ENCODE measurements around the gene EHD1. TPM values are rescaled to one million over a fixed set of nuclear protein-coding genes. Genes with fewer than 3 reads are reported as not detected.

The EHD1 gene
- total RNA-seq, 1 experiment from 2014 or later, result 340 TPM

DNA sequence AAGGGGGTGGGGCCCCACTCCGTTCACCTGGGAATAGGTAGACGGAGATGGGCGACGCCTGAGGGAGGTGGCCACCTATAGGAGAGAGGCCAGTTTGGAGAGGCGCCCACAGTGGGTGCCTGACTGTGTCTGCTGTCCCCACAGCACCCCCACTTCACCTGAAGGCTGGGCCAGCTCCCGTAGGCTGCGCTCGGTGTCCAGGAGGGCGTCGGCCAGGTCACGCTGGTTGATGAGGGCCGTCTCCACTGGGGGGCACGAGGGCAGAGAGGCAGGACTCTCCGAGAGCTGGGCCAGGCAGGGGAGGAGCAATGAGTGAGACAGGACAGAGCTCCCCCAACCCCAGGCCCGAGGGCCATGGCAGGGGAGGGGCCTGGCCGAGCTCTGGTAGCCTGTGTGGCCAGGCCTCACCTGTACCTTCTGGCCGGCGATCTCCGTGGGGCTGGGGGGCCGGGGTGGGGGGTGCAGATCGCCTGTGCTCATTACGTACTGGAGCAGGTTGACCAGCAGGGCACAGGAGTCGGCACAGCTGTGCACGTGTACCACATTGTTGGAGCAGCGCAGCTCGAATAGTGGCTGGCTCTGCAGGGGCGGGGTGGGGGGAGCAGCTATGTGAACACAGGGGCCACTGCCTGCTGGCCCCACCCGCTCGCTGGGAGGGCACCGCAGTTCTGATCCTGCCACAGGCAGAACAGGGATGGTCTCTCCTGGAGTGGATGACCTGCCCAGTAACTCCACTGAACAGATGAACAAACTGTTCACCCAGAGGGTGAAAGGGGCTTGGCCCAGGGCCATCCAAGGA lies 23.9 kb upstream of the EHD1 start:
- H4K20me1 ChIP-seq (ENCODE audit: low read length), result no peaks in the 10 kb centered on the region
- TF ChIP-seq EZH2phosphoT487 (IDR thresholded peaks at IDR 0.05; ENCODE audit: borderline replicate concordance, low read length), result no peak
- no peak for TF ChIP-seq EZH2 (IDR thresholded peaks at IDR 0.05; ENCODE audit: low read length, unreplicated experiment)
- TF ChIP-seq, protein P1, sequence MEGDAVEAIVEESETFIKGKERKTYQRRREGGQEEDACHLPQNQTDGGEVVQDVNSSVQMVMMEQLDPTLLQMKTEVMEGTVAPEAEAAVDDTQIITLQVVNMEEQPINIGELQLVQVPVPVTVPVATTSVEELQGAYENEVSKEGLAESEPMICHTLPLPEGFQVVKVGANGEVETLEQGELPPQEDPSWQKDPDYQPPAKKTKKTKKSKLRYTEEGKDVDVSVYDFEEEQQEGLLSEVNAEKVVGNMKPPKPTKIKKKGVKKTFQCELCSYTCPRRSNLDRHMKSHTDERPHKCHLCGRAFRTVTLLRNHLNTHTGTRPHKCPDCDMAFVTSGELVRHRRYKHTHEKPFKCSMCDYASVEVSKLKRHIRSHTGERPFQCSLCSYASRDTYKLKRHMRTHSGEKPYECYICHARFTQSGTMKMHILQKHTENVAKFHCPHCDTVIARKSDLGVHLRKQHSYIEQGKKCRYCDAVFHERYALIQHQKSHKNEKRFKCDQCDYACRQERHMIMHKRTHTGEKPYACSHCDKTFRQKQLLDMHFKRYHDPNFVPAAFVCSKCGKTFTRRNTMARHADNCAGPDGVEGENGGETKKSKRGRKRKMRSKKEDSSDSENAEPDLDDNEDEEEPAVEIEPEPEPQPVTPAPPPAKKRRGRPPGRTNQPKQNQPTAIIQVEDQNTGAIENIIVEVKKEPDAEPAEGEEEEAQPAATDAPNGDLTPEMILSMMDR (conservative IDR thresholded peaks at IDR 0.05; ENCODE audit: low read depth, low read length), result no peak
- no peaks in the 10 kb centered on the region for H3F3A ChIP-seq (ENCODE audit: low read length, unreplicated experiment)
- H3K9me3 ChIP-seq (ENCODE audit: low read length), result no peaks in the 10 kb centered on the region
- H3K4me1 ChIP-seq (ENCODE audit: insufficient read depth, low read length), result peaks cover 7% of the 10 kb centered on the region; the same call in 1 of the 2 replicates
- DNase-seq, result no peak
- ChIA-PET POLR2A (ENCODE audit: unreplicated experiment) (no interaction called here), CTCF (no interaction called here)
- no peaks in the 10 kb centered on the region for H3K79me2 ChIP-seq (ENCODE audit: low read length)
- H3K4me3 ChIP-seq (ENCODE audit: low read length), result no peak overlapping the region
- H3K4me2 ChIP-seq (ENCODE audit: low read length), result no peak overlapping the region
- H2AFZ ChIP-seq (ENCODE audit: low read length), result no peak overlapping the region
- no TSS peak for BruUV-seq (replicated peaks)
- H3K9me2 ChIP-seq (replicated peaks; ENCODE audit: low read length), result no peaks in the 10 kb centered on the region
- intact Hi-C loops (cut with micrococcal nuclease), result no loop called here
- no peak for ATAC-seq
- no peak overlapping the region for H3K9ac ChIP-seq (ENCODE audit: low read length)
- peaks cover 23% of the 10 kb centered on the region for H3K36me3 ChIP-seq (ENCODE audit: low read depth, low read length)
- H3K27me3 ChIP-seq (ENCODE audit: low read length), result no peaks in the 10 kb centered on the region
- no peak overlapping the region for H3K27ac ChIP-seq (ENCODE audit: low read length)

DNA sequence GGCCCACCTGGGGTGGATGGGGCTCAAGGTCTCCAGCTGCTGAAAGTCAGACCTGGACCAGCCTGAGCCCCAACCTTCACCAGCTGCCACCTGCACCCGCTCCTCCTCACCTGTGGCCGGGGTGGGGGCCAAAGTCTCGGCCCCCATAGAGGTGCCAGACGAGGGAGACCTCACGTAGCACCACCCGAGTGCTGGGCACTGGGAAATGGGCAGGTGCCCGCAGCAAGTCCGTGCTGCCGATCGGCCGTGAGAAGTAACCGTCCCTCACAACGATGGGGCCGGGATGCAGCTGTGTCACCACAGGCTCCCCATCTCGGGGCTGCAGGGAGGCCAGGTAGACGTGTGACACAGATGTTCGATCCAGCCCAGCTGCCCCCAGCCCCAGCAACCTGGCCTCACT lies 22.4 kb upstream of the EHD1 start:
- DNase-seq (no peak), ATAC-seq (no peak)
- peaks cover 7% of the 10 kb centered on the region; the same call in 1 of the 2 replicates for H3K4me1 ChIP-seq (ENCODE audit: insufficient read depth, low read length)
- no peaks in the 10 kb centered on the region for H3K27me3 ChIP-seq (ENCODE audit: low read length)
- no peak overlapping the region for H3K4me3 ChIP-seq (ENCODE audit: low read length)
- CTCF ChIA-PET, result no interaction called here
- POLR2A ChIA-PET (ENCODE audit: unreplicated experiment), result no interaction called here
- no peak overlapping the region for H3K9ac ChIP-seq (ENCODE audit: low read length)
- no peaks in the 10 kb centered on the region for H4K20me1 ChIP-seq (ENCODE audit: low read length)
- H3K36me3 ChIP-seq (ENCODE audit: low read depth, low read length), result peaks cover 19% of the 10 kb centered on the region
- peak overlapping the region; percentile 21; the same call in 1 of the 2 replicates for H3K27ac ChIP-seq (ENCODE audit: low read length)
- H3K4me2 ChIP-seq (ENCODE audit: low read length), result no peak overlapping the region
- no peaks in the 10 kb centered on the region for H3K9me2 ChIP-seq (replicated peaks; ENCODE audit: low read length)
- H3K79me2 ChIP-seq (ENCODE audit: low read length), result no peaks in the 10 kb centered on the region
- TF ChIP-seq EZH2 (IDR thresholded peaks at IDR 0.05; ENCODE audit: low read length, unreplicated experiment) (no peak), EZH2phosphoT487 (IDR thresholded peaks at IDR 0.05; ENCODE audit: borderline replicate concordance, low read length) (no peak)
- TF ChIP-seq, protein P1 (conservative IDR thresholded peaks at IDR 0.05; ENCODE audit: low read depth, low read length), result no peak
- no peaks in the 10 kb centered on the region for H3K9me3 ChIP-seq (ENCODE audit: low read length)
- intact Hi-C loops (cut with micrococcal nuclease), result no loop called here
- no peaks in the 10 kb centered on the region for H3F3A ChIP-seq (ENCODE audit: low read length, unreplicated experiment)
- no peak overlapping the region for H2AFZ ChIP-seq (ENCODE audit: low read length)
- BruUV-seq (replicated peaks), result no TSS peak

DNA sequence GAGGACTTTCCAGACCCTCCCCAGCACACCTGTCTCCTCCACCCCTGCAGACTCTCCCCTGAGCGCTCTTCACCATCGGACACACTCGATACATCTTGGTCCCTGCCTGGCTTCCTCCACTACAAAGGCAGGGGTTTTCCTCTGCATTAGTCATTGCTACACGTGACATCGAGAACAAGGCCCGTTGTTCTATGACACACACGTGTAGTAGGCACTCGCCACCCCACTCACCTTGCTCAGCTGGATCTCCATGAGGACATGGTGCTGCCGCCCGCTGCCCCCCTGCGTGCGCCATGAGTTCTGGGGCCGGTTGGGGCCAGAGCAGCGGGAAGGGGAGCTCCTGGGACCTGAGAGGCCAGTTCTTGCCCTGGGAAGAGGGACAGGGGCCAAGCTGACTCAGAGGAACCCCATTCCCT lies 21.9 kb upstream of the EHD1 start:
- no peaks in the 10 kb centered on the region for H4K20me1 ChIP-seq (ENCODE audit: low read length)
- DNase-seq, result peak; percentile 59
- no peak for TF ChIP-seq EZH2phosphoT487 (IDR thresholded peaks at IDR 0.05; ENCODE audit: borderline replicate concordance, low read length)
- TF ChIP-seq EZH2 (IDR thresholded peaks at IDR 0.05; ENCODE audit: low read length, unreplicated experiment), result no peak
- TF ChIP-seq, protein P1 (conservative IDR thresholded peaks at IDR 0.05; ENCODE audit: low read depth, low read length), result no peak
- ChIA-PET POLR2A (ENCODE audit: unreplicated experiment) (no interaction called here), CTCF (interaction anchor here (0.7 kb wide), 1 partner anchor 12 kb away, joined by 14 read pairs; no protein-coding TSS in a partner anchor)
- no peak overlapping the region for H3K4me2 ChIP-seq (ENCODE audit: low read length)
- no TSS peak for BruUV-seq (replicated peaks)
- no peak overlapping the region for H3K9ac ChIP-seq (ENCODE audit: low read length)
- no peaks in the 10 kb centered on the region for H3K79me2 ChIP-seq (ENCODE audit: low read length)
- no peaks in the 10 kb centered on the region for H3K9me2 ChIP-seq (replicated peaks; ENCODE audit: low read length)
- H3K4me1 ChIP-seq (ENCODE audit: insufficient read depth, low read length), result peaks cover 7% of the 10 kb centered on the region; the same call in 1 of the 2 replicates
- peak; percentile 71 for ATAC-seq
- no peaks in the 10 kb centered on the region for H3K9me3 ChIP-seq (ENCODE audit: low read length)
- no peaks in the 10 kb centered on the region for H3K27me3 ChIP-seq (ENCODE audit: low read length)
- no peaks in the 10 kb centered on the region for H3F3A ChIP-seq (ENCODE audit: low read length, unreplicated experiment)
- H3K36me3 ChIP-seq (ENCODE audit: low read depth, low read length), result peaks cover 16% of the 10 kb centered on the region
- H2AFZ ChIP-seq (ENCODE audit: low read length), result no peak overlapping the region
- intact Hi-C loops (cut with micrococcal nuclease), result no loop called here
- no peak overlapping the region for H3K4me3 ChIP-seq (ENCODE audit: low read length)
- peak overlapping the region; percentile 21; the same call in 1 of the 2 replicates for H3K27ac ChIP-seq (ENCODE audit: low read length)
